ENCODE measurements around the gene CALML3. TPM values are rescaled to one million over a fixed set of nuclear protein-coding genes. Genes with fewer than 3 reads are reported as not detected.

CALML3 gene
- total and polyA plus RNA-seq, 9 donors: 0.02 to 1.5 TPM; not detected in 7

- Histone ChIP-seq H3K36me3 (no peaks in the 10 kb centered on the region), H3K27me3 (no peaks in the 10 kb centered on the region), H3K4me1 (ENCODE audit: insufficient read depth) (no peaks in the 10 kb centered on the region), H3K9me3 (no peaks in the 10 kb centered on the region), H3K27ac (no peak overlapping the region), H3K4me3 (no peak overlapping the region)
- TF ChIP-seq, protein P1, sequence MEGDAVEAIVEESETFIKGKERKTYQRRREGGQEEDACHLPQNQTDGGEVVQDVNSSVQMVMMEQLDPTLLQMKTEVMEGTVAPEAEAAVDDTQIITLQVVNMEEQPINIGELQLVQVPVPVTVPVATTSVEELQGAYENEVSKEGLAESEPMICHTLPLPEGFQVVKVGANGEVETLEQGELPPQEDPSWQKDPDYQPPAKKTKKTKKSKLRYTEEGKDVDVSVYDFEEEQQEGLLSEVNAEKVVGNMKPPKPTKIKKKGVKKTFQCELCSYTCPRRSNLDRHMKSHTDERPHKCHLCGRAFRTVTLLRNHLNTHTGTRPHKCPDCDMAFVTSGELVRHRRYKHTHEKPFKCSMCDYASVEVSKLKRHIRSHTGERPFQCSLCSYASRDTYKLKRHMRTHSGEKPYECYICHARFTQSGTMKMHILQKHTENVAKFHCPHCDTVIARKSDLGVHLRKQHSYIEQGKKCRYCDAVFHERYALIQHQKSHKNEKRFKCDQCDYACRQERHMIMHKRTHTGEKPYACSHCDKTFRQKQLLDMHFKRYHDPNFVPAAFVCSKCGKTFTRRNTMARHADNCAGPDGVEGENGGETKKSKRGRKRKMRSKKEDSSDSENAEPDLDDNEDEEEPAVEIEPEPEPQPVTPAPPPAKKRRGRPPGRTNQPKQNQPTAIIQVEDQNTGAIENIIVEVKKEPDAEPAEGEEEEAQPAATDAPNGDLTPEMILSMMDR (IDR thresholded peaks at IDR 0.05): no peak
- TF ChIP-seq POLR2A (IDR thresholded peaks at IDR 0.05) (no peak), EP300 (IDR thresholded peaks at IDR 0.05) (no peak)
- no peak for DNase-seq
- 65 to 77% (median 69%) methylated on average over 16 of the region's 16 CpGs for WGBS, 3 donors
- intact Hi-C loops (cut with DNase I): no loop called here
These were observed 14.3 kb upstream of the CALML3 start for GRCh38 chr10:5510281-5511072.

- Histone ChIP-seq H3K36me3 (no peaks in the 10 kb centered on the region), H3K27me3 (no peaks in the 10 kb centered on the region), H3K9me3 (no peaks in the 10 kb centered on the region), H3K4me1 (ENCODE audit: insufficient read depth) (no peaks in the 10 kb centered on the region), H3K27ac (no peak overlapping the region), H3K4me3 (no peak overlapping the region)
- no peak for TF ChIP-seq EP300 (IDR thresholded peaks at IDR 0.05)
- TF ChIP-seq POLR2A (IDR thresholded peaks at IDR 0.05): no peak
- TF ChIP-seq, protein P1 (IDR thresholded peaks at IDR 0.05): no peak
- DNase-seq: peak in 1 of 5 donors; percentile 23
- 91 to 95% (median 91%) methylated on average over 32 of the region's 32 CpGs for WGBS, 3 donors
- intact Hi-C loops (cut with DNase I): no loop called here
These were observed 13.4 kb upstream of the CALML3 start for GRCh38 chr10:5511231-5511884.

- Histone ChIP-seq H3K4me3 (no peak overlapping the region), H3K27ac (no peak overlapping the region), H3K27me3 (no peaks in the 10 kb centered on the region), H3K36me3 (no peaks in the 10 kb centered on the region), H3K9me3 (no peaks in the 10 kb centered on the region), H3K4me1 (ENCODE audit: insufficient read depth) (no peaks in the 10 kb centered on the region)
- intact Hi-C loops (cut with DNase I): no loop called here
- WGBS, 3 donors: 89 to 94% (median 92%) methylated on average over 17 of the region's 17 CpGs
- no peak for DNase-seq
- TF ChIP-seq EP300 (IDR thresholded peaks at IDR 0.05) (no peak), POLR2A (IDR thresholded peaks at IDR 0.05) (no peak)
- TF ChIP-seq, protein P1 (IDR thresholded peaks at IDR 0.05): no peak
These were observed 12.9 kb upstream of the CALML3 start for GRCh38 chr10:5511885-5512280.

GRCh38 chr10:5512331-5512730, 12.4 kb upstream of the CALML3 start:
- Histone ChIP-seq H3K4me1 (ENCODE audit: insufficient read depth) (no peaks in the 10 kb centered on the region), H3K36me3 (no peaks in the 10 kb centered on the region), H3K9me3 (no peaks in the 10 kb centered on the region), H3K27ac (no peak overlapping the region), H3K4me3 (no peak overlapping the region), H3K27me3 (no peaks in the 10 kb centered on the region)
- 93 to 95% (median 93%) methylated on average over 25 of the region's 25 CpGs for WGBS, 3 donors
- DNase-seq: no peak
- intact Hi-C loops (cut with DNase I): no loop called here
- TF ChIP-seq EP300 (IDR thresholded peaks at IDR 0.05) (no peak), POLR2A (IDR thresholded peaks at IDR 0.05) (no peak)
- TF ChIP-seq, protein P1 (IDR thresholded peaks at IDR 0.05): no peak
